Activated CD4-positive, alpha-beta T cell treated with anti-CD3 and anti-CD28 coated beads for 24 hours (primary cell): Measurements from ENCODE around the gene ENTHD1.
"Not testable (repeated sequence)": the region's sequence is repeated elsewhere in the genome, so short reads cannot be mapped to it uniquely, and the experiment has no call there.

Source experiments
- DNase-seq, 2 donors: peaks; one replicate each; pipeline ENCODE4 v3.0.0-alpha.2; 2020; ENCODE audit warnings: low read depth in 2 of 2

The ENTHD1 gene

GRCh38 chr22:39900306-39901227 lies 7.0 kb upstream of the ENTHD1 start, which contains the start of gene GRAP2:
GRAP2 (plus strand) TSS chr22:39901084; CDS start chr22:39947107, 46,023 bp downstream.
- no peak for DNase-seq

GRCh38 chr22:39898997-39899396 lies 5.4 kb upstream of the ENTHD1 start:
- DNase-seq = no peak

GRCh38 chr22:39897841-39898240 lies 4.3 kb upstream of the ENTHD1 start:
- DNase-seq = no peak

GRCh38 chr22:39896313-39896996 lies 2.9 kb upstream of the ENTHD1 start:
- no peak for DNase-seq

- no peak for DNase-seq
Measured at GRCh38 chr22:39895682-39896081, 2.1 kb upstream of the ENTHD1 start.

DNA sequence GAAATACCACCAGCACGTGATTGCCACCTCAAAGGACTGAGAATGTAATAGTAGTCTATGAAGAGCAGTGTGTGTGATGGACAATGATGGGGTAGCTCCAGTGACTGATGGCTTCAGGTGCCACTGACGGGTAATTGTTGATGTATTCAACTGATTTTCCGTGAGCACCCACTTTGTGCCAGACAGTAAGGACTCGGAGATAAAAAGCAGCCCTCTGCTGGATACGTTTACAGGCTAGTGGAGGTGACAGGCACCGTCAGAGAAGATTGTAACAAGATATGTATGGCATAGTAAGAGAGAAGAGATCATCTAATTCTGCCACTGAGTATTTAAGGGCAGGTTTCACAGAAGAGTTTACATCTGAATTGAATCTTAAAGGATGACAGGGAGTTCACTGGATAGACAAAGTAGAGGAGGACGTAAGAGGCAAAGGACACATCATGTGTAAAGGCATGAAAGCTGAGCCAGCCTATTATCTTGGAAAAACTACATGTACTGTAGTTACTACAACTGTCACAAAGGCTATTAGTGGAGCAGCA lies 1.1 kb upstream of the ENTHD1 start:
- DNase-seq = no peak

DNA sequence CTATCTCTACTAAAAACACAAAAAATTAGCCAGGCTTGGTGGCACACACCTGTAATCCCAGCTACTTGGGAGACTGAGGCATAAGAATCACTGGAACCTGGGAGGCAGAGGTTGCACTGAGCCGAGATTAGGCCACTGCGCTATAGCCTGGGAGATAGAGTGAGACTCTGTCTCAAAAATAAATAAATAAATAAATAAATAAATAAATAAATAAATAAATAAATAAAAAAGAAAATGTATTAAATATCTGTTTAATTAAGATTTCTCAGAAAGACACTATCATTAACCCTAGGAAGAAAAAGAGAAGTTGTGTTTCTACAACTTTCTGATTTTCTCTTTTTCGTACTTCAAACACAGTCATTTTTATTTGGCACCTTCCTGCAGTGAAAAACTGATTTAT lies 3.6 kb downstream of the ENTHD1 start:
- not testable (repeated sequence) for DNase-seq

DNA sequence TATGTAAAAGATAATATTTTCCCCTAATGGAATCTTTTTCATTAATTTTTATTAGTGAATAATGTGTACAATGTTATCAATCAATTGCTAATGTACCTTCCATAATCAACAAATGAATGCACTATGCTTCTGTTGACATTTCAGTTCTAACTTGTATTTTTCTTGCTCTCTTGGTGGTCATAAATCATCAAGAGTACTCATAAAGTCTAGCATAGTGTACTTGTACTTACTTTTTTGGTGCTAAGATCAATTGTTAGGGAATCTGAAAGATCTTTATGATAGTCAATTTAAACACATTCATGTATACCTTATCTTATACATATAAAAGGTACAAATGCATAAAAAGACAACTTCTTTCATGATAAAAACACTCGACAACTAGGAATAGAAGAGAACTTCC lies 10.5 kb downstream of the ENTHD1 start:
- DNase-seq = no peak

GRCh38 chr22:39880722-39881121 lies 12.8 kb downstream of the ENTHD1 start:
- no peak for DNase-seq

GRCh38 chr22:39877079-39877845 lies 16.3 kb downstream of the ENTHD1 start:
- DNase-seq = no peak

DNA sequence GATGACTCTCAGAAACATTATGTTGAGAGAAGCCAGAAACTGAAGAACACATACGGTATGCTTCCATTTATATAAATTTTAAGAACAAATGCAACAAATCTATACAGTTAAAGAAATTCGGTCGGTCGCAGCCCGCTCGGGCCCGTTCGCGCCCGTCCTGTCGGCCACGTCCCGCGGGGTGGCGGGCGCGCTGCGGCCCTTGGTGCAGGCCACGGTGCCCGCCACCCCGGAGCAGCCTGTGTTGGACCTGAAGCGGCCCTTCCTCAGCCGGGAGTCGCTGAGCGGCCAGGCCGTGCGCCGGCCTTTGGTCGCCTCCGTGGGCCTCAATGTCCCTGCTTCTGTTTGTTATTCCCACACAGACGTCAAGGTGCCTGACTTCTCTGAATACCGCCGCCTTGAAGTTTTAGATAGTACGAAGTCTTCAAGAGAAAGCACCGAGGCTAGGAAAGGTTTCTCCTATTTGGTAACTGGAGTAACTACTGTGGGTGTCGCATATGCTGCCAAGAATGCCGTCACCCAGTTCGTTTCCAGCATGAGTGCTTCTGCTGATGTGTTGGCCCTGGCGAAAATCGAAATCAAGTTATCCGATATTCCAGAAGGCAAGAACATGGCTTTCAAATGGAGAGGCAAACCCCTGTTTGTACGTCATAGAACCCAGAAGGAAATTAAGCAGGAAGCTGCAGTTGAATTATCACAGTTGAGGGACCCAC lies 18.2 kb downstream of the ENTHD1 start:
- not testable (repeated sequence) for DNase-seq

GRCh38 chr22:39873965-39874364 lies 19.6 kb downstream of the ENTHD1 start:
- peak in 1 of 2 donors; percentile 10 for DNase-seq

DNA sequence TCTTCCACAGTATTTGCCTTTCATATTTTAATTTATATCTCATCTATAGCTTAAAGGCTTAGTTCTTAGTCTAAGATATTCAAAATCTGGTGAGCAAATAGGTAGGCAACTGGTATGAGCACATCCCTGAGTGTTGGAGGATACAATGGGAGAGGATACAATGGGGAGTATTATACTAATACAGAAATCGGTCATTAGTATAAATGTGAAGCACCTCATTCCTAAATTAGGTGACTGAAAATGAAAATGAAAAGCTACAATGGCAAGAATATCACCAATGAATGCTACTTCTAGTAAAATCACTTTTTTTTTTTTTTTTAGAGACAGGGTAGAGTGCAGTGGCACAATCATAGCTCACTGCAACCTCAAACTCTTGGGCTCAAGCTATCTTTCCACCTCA lies 21.0 kb downstream of the ENTHD1 start:
- no peak for DNase-seq

GRCh38 chr22:39871008-39871798 lies 22.4 kb downstream of the ENTHD1 start:
- DNase-seq = no peak

DNA sequence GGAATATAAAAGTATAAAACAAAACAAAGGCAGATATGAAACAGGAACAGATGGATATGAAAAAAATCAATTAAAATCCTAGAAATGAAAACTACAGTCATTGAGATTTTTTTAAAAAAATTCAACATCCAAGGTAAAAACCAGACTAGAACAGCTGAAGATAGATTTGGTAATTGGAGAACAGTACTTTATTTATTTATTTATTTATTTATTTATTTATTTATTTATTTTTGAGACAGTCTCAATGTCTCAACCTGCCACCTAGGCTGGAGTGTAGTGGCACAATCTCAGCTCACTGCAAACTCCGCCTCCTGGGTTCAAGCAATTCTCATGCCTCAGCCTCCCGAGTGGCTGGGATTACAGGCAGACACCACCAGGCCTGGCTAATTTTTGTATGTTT lies 23.8 kb downstream of the ENTHD1 start:
- not testable (repeated sequence) for DNase-seq

DNA sequence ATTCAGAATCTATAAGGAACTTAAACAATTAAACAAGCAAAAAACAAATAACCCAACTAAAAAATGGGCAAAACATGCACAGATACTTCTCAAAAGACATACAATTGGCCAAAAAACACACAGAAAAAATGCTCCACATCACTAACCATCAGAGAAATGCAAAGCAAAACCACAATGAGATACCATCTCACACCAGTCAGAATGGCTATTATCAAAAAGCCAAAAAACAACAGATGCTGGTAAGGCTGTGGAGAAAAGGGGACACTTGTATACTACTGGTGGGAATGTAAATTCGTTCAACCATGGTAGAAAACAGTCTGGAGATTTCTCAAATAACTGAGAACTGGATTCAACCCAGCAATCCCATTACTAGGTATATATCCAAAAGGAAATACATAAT lies 24.8 kb downstream of the ENTHD1 start:
- no peak for DNase-seq

GRCh38 chr22:39859903-39860588 lies 33.5 kb downstream of the ENTHD1 start:
- no peak for DNase-seq

DNA sequence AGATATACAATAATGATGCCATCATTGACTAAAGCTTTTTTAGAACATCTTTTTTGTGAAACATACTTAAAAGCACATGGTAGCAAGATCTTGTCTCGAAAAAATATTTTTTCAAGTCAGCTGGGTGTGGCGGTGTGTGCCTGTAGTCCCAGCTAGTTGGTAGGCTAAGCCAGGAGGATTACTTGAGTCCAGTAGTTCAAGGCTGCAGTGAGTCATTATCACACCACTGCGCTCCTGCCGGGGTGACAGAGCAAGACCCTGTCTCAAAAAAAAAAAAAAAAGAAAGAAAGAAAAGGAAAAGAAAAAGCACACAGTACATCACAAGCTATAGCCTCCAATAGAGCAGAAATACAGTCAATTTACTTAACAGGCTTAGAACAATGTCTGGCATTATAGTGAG lies 37.0 kb downstream of the ENTHD1 start:
- no peak for DNase-seq

DNA sequence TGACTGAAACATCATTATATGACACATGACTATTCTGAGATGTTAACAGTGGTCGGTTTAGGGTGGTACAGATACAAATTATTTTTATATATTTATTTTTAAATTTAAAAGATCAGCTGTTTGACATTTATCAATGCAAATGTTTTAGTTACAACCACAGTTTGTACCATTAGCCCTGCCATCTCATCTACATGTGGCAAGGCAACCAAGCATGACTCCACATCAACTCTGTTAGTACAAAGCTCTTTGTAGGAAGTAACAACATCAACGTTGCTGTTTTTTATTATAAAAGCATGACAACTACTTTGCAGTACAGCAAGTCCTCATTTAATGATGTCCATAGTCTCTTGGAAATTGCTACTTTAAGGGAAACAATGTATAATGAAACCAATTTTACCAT lies 40.8 kb downstream of the ENTHD1 start:
- DNase-seq = no peak
